Measurements from ENCODE around the gene ZKSCAN8. TPM values are rescaled to one million over a fixed set of nuclear protein-coding genes. Genes with fewer than 3 reads are reported as not detected.

Gene ZKSCAN8
- total RNA-seq, 1 donor from 2014 or later = 29.5 TPM

GRCh38 chr6:28139860-28140543 lies 1.7 kb upstream of the ZKSCAN8 start:
- Mint-ChIP-seq H3K9me3 (ENCODE audit: unreplicated experiment) (no peaks in the 10 kb centered on the region), H3K27ac (ENCODE audit: unreplicated experiment) (no peak overlapping the region), H3K4me1 (ENCODE audit: unreplicated experiment) (peaks cover 29% of the 10 kb centered on the region), H3K27me3 (ENCODE audit: unreplicated experiment) (peaks cover 2% of the 10 kb centered on the region), H3K36me3 (ENCODE audit: low read depth, unreplicated experiment) (no peaks in the 10 kb centered on the region), H3K4me3 (ENCODE audit: unreplicated experiment) (peak overlapping the region; percentile 15)
- no peak for DNase-seq (ENCODE audit: low spot score)
- no peak for TF ChIP-seq CTCF (IDR thresholded peaks at IDR 0.05; ENCODE audit: unreplicated experiment)

DNA sequence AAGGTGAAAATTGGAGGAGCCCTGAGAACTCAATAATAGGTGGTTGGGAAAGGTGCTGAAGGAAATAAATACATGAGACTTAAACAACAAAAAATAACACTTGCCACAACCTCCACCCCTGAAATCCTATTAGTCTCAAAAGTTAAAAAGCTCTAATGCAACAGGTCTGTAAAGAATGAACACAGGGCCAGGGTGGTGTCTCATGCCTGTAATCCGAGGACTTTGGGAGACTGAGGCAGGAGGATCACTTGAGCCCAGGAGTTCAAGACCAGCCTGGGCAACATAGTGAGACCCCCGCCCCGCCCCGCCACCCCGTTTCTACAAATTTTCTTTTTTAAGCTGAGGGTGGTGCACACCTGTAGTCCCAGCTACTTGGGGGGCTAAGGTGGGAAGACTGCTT lies 1.1 kb upstream of the ZKSCAN8 start:
- no peak overlapping the region for H3K27ac Mint-ChIP-seq (ENCODE audit: unreplicated experiment)
- no peak for TF ChIP-seq CTCF (IDR thresholded peaks at IDR 0.05; ENCODE audit: unreplicated experiment)
- H3K36me3 Mint-ChIP-seq (ENCODE audit: low read depth, unreplicated experiment) = no peaks in the 10 kb centered on the region
- no peaks in the 10 kb centered on the region for H3K9me3 Mint-ChIP-seq (ENCODE audit: unreplicated experiment)
- DNase-seq (ENCODE audit: low spot score) = no peak
- H3K4me3 Mint-ChIP-seq (ENCODE audit: unreplicated experiment) = peak overlapping the region; percentile 15
- peaks cover 25% of the 10 kb centered on the region for H3K4me1 Mint-ChIP-seq (ENCODE audit: unreplicated experiment)
- peaks cover 2% of the 10 kb centered on the region for H3K27me3 Mint-ChIP-seq (ENCODE audit: unreplicated experiment)

- no peaks in the 10 kb centered on the region for H3K27me3 Mint-ChIP-seq (ENCODE audit: unreplicated experiment)
- DNase-seq (ENCODE audit: low spot score) = no peak
- H3K4me1 Mint-ChIP-seq (ENCODE audit: unreplicated experiment) = peaks cover 14% of the 10 kb centered on the region
- peak overlapping the region; percentile 96 for H3K4me3 Mint-ChIP-seq (ENCODE audit: unreplicated experiment)
- H3K9me3 Mint-ChIP-seq (ENCODE audit: unreplicated experiment) = no peaks in the 10 kb centered on the region
- peak overlapping the region; percentile 75 for H3K27ac Mint-ChIP-seq (ENCODE audit: unreplicated experiment)
- H3K36me3 Mint-ChIP-seq (ENCODE audit: low read depth, unreplicated experiment) = peaks cover under 1% of the 10 kb centered on the region
- no peak for TF ChIP-seq CTCF (IDR thresholded peaks at IDR 0.05; ENCODE audit: unreplicated experiment)
Observed at GRCh38 chr6:28142446-28142845, 763 bp downstream of the ZKSCAN8 start.

DNA sequence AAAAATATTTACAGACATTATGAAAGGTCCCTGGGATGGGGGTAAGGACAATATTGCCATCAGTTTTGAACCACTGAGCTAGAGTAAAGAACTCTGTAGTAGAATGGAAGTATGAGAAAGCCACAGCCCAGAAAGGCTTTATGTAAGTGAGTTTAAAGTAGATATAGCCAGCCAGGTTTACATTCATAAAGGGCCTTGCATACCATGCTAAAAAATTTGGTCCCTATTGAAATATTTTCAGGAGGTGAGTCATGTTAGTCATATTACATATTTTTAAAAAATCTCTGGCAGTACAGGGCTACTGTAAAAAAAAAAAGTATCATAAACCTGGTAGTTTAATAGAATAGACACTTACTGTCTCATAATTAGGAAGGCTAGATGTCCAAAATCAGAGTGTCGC lies 3.5 kb downstream of the ZKSCAN8 start:
- peaks cover 21% of the 10 kb centered on the region for H3K36me3 Mint-ChIP-seq (ENCODE audit: low read depth, unreplicated experiment)
- TF ChIP-seq CTCF (IDR thresholded peaks at IDR 0.05; ENCODE audit: unreplicated experiment) = no peak
- H3K9me3 Mint-ChIP-seq (ENCODE audit: unreplicated experiment) = no peaks in the 10 kb centered on the region
- no peak for DNase-seq (ENCODE audit: low spot score)
- peaks cover 5% of the 10 kb centered on the region for H3K4me1 Mint-ChIP-seq (ENCODE audit: unreplicated experiment)
- no peak overlapping the region for H3K27ac Mint-ChIP-seq (ENCODE audit: unreplicated experiment)
- no peak overlapping the region for H3K4me3 Mint-ChIP-seq (ENCODE audit: unreplicated experiment)
- H3K27me3 Mint-ChIP-seq (ENCODE audit: unreplicated experiment) = no peaks in the 10 kb centered on the region

- DNase-seq (ENCODE audit: low spot score) = no peak
- TF ChIP-seq CTCF (IDR thresholded peaks at IDR 0.05; ENCODE audit: unreplicated experiment) = no peak
- Mint-ChIP-seq H3K4me3 (ENCODE audit: unreplicated experiment) (peak overlapping the region; percentile 11), H3K36me3 (ENCODE audit: low read depth, unreplicated experiment) (peaks cover 58% of the 10 kb centered on the region), H3K4me1 (ENCODE audit: unreplicated experiment) (no peaks in the 10 kb centered on the region), H3K9me3 (ENCODE audit: unreplicated experiment) (no peaks in the 10 kb centered on the region), H3K27ac (ENCODE audit: unreplicated experiment) (no peak overlapping the region), H3K27me3 (ENCODE audit: unreplicated experiment) (no peaks in the 10 kb centered on the region)
Observed at GRCh38 chr6:28152531-28152930, 10.8 kb downstream of the ZKSCAN8 start.
